Erythroblast (primary cell): ENCODE results near the gene IL17B.

ENCODE experiments used
- GATA1 ChIP-seq: IDR thresholded peaks from 2 replicates; pipeline ENCODE4 v1.6.1; 2011; ENCODE audit warnings: low read depth, mild to moderate bottlenecking, control low read depth, low read length, moderate library complexity
- POLR2A ChIP-seq: IDR thresholded peaks from 2 replicates; pipeline ENCODE4 v1.6.1; 2011; ENCODE audit warnings: mild to moderate bottlenecking, low read length

GRCh38 chr5:149372076-149372795 lies 6.9 kb downstream of the IL17B start:
- no peak for TF ChIP-seq POLR2A
- no peak for TF ChIP-seq GATA1
